HCT116 (cell line): ENCODE measurements around the gene ATXN1. TPM values are rescaled to one million over a fixed set of nuclear protein-coding genes. Genes with fewer than 3 reads are reported as not detected.
A peak's percentile ranks its signal among the peaks of the same experiment; 100 is the strongest.

Experiments
- ATAC-seq: fragments of 200-7000 bp; cut with Tn5 transposase; 2 replicates; pipeline ENCODE4 v1.9.1; 2020; ENCODE audit warnings: mild to moderate bottlenecking, moderate library complexity
- BruUV-seq: library from RNA; stranded (reverse); fragments of 400-500 nt; replicated peaks from 2 replicates; lab custom pipeline; 2021; lab: Mats Ljungman, UMichigan
- CTCF ChIA-PET: fragments of 300-600 bp; sonication (Branson Sonifier 250); formaldehyde crosslinking; loops from one replicate; lab custom pipeline; 2021; ENCODE audit warnings: antibody characterized with exemption; lab: Charles Lee
- POLR2A ChIA-PET: fragments of 300-600, 350-600 bp; sonication (Branson Sonifier 250); formaldehyde crosslinking; loops from one replicate; lab custom pipeline; 2021; ENCODE audit warnings: antibody characterized with exemption; lab: Charles Lee
- RAD21 ChIA-PET, 2 experiments: fragments of 300-600 bp; sonication (Branson Sonifier 250); formaldehyde crosslinking; loops; one replicate each; lab custom pipeline; 2023; ENCODE audit warnings: low total read pairs in 2 of 2; ENCODE audit not compliant: uncharacterized antibody in 2 of 2, unreplicated experiment in 2 of 2, low non-redundant PET in 1 of 2; lab: Charles Lee
- DNase-seq: peaks from one replicate; pipeline ENCODE4 v3.0.0-alpha.2; 2010; ENCODE audit warnings: low read depth, low spot score
- H2AFZ ChIP-seq: fragments of 200-600 bp; shearing (Covaris generic), sonication (generic); 2 replicates; pipeline ENCODE4 v1.6.1; 2017; ENCODE audit warnings: low read depth, mixed run types, mixed read lengths, antibody characterized with exemption, low read length; ENCODE audit not compliant: poor library complexity, severe bottlenecking
- H3K27ac ChIP-seq: 2 replicates; pipeline ENCODE4 v1.5.1; 2012; ENCODE audit warnings: low read depth, low read length
- H3K27me3 ChIP-seq: fragments of 200-600 bp; sonication (generic); 2 replicates; pipeline ENCODE4 v1.6.1; 2016; ENCODE audit warnings: mixed run types, low read length, mixed read lengths; ENCODE audit not compliant: insufficient read depth
- H3K36me3 ChIP-seq, 2 experiments: fragments of 200-500 bp in 1 of 2; fragments of 200-600 bp in 1 of 2; sonication (Bioruptor generic) in 1 of 2; sonication (generic) in 1 of 2; 2 replicates each; pipeline versions ENCODE4 v1.5.1 to v1.6.1; 2014 to 2016; ENCODE audit warnings: low read length in 2 of 2, inconsistent platforms in 1 of 2, mixed read lengths in 1 of 2, mixed run types in 1 of 2; ENCODE audit not compliant: insufficient read depth in 2 of 2, control insufficient read depth in 1 of 2
- H3K4me1 ChIP-seq, 2 experiments: fragments of 200-600 bp in 1 of 2; sonication (generic) in 1 of 2; 2 replicates each; pipeline versions ENCODE4 v1.5.1 to v1.6.1; 2012 to 2017; ENCODE audit warnings: low read length in 2 of 2, inconsistent platforms in 1 of 2, mild to moderate bottlenecking in 1 of 2, mixed read lengths in 1 of 2, mixed run types in 1 of 2, moderate library complexity in 1 of 2; ENCODE audit not compliant: insufficient read depth in 2 of 2, control insufficient read depth in 1 of 2
- H3K4me2 ChIP-seq: fragments of 200-600 bp; sonication (generic); 2 replicates; pipeline ENCODE4 v1.6.1; 2017; ENCODE audit warnings: mixed run types, low read length, mixed read lengths
- H3K4me3 ChIP-seq, 2 experiments: fragments of 200-600 bp in 1 of 2; sonication (generic) in 1 of 2; replicated peaks in 1 of 2; 2 replicates each; pipeline ENCODE4 v1.5.1; 2011 to 2016; ENCODE audit warnings: low read length in 2 of 2, control low read depth in 1 of 2, low read depth in 1 of 2, mild to moderate bottlenecking in 1 of 2, mixed read lengths in 1 of 2, mixed run types in 1 of 2
- H3K79me2 ChIP-seq: fragments of 200-600 bp; sonication (generic); 2 replicates; pipeline ENCODE4 v1.6.1; 2017; ENCODE audit warnings: mild to moderate bottlenecking, mixed run types, low read length, moderate library complexity, mixed read lengths; ENCODE audit not compliant: insufficient read depth
- H3K9ac ChIP-seq: fragments of 200-600 bp; sonication (generic); 2 replicates; pipeline ENCODE4 v1.6.1; 2016; ENCODE audit warnings: low read length, mixed read lengths
- H3K9me2 ChIP-seq: fragments of 200-600 bp; sonication (generic), shearing (Covaris generic); 2 replicates; pipeline ENCODE4 v1.6.1; 2017; ENCODE audit warnings: mixed run types, mild to moderate bottlenecking, moderate library complexity; ENCODE audit not compliant: insufficient read depth
- H3K9me3 ChIP-seq, 2 experiments: fragments of 200-500 bp in 1 of 2; fragments of 200-600 bp in 1 of 2; sonication (Bioruptor generic) in 1 of 2; sonication (generic) in 1 of 2; 2 replicates each; pipeline ENCODE4 v1.6.1; 2014 to 2017; ENCODE audit warnings: low read length in 2 of 2, mixed read lengths in 2 of 2, inconsistent platforms in 1 of 2, low read depth in 1 of 2, mild to moderate bottlenecking in 1 of 2, mixed run types in 1 of 2, moderate library complexity in 1 of 2; ENCODE audit not compliant: control insufficient read depth in 1 of 2, insufficient read depth in 1 of 2
- H4K20me1 ChIP-seq: fragments of 200-600 bp; sonication (generic), shearing (Covaris generic); 2 replicates; pipeline ENCODE4 v1.6.1; 2017; ENCODE audit warnings: mixed run types, mild to moderate bottlenecking, moderate library complexity; ENCODE audit not compliant: insufficient read depth
- ATF3 ChIP-seq: IDR thresholded peaks from 2 replicates; pipeline ENCODE4 v1.6.1; 2012
- CEBPB ChIP-seq: IDR thresholded peaks from 2 replicates; pipeline ENCODE4 v1.6.1; 2012; ENCODE audit warnings: low read depth
- CTCF ChIP-seq, 3 experiments: fragments of 200-600 bp in 1 of 3; sonication (generic) in 1 of 3; IDR thresholded peaks in 2 of 3; conservative IDR thresholded peaks in 1 of 3; 2 replicates each; pipeline ENCODE4 v1.5.1; 2012 to 2017; ENCODE audit warnings: low read depth in 2 of 3, low read length in 2 of 3, antibody characterized with exemption in 1 of 3, borderline replicate concordance in 1 of 3, control low read depth in 1 of 3, mild to moderate bottlenecking in 1 of 3, mixed read lengths in 1 of 3, mixed run types in 1 of 3, moderate library complexity in 1 of 3; ENCODE audit not compliant: insufficient read depth in 1 of 3
- FOSL1 ChIP-seq: IDR thresholded peaks from 2 replicates; pipeline ENCODE4 v1.6.1; 2012; ENCODE audit warnings: low read depth
- POLR2AphosphoS5 ChIP-seq: IDR thresholded peaks from 2 replicates; pipeline ENCODE4 v1.6.1; 2011; ENCODE audit warnings: mild to moderate bottlenecking, low read depth, low read length, moderate library complexity
- RAD21 ChIP-seq: IDR thresholded peaks from 2 replicates; pipeline ENCODE4 v1.6.1; 2012; ENCODE audit warnings: low read depth, mild to moderate bottlenecking
- TCF7L2 ChIP-seq: IDR thresholded peaks from 2 replicates; pipeline ENCODE4 v1.7.0; 2011; ENCODE audit warnings: borderline replicate concordance, inconsistent platforms; ENCODE audit not compliant: insufficient read depth, insufficient read length; ENCODE audit errors: extremely low read depth
- ZFX ChIP-seq: fragments of 450-650 bp; IDR thresholded peaks from 2 replicates; pipeline ENCODE4 v1.6.1; 2017
- intact Hi-C: fragments of 100-400 bp; cut with micrococcal nuclease; formaldehyde crosslinking; loops from 2 replicates; pipeline ENCODE4 v1.10.0; 2022
- total RNA-seq: library from RNA; stranded (reverse); gene quantifications from one replicate; pipeline ENCODE4 v1.2.1, GENCODE V29; 2021; ENCODE audit not compliant: unreplicated experiment

ATXN1 gene
- total RNA-seq, 1 experiment from 2014 or later = 21.0 TPM

- Histone ChIP-seq H3K9ac (no peak overlapping the region), H4K20me1 (no peaks in the 10 kb centered on the region), H3K9me2 (no peaks in the 10 kb centered on the region), H3K79me2 (no peaks in the 10 kb centered on the region; the same call in 1 of the 2 replicates), H3K4me1 (peaks cover 0 to 15% of the 10 kb centered on the region in 2 experiments; a peak in 3 of 4 replicates), H3K27me3 (no peaks in the 10 kb centered on the region), H3K4me3 (no peak overlapping the region), H3K36me3 (no peaks in the 10 kb centered on the region), H2AFZ (no peak overlapping the region), H3K9me3 (no peaks in the 10 kb centered on the region), H3K27ac (no peak overlapping the region), H3K4me2 (no peak overlapping the region)
- ChIA-PET CTCF (interaction anchor here (1.8 kb wide), 2 partner anchors 8 to 73 kb away, joined by 3 to 5 read pairs; no protein-coding TSS in a partner anchor), POLR2A (no interaction called here), RAD21 (no interaction called here)
- no peak for ATAC-seq
- peak; percentile 87 for TF ChIP-seq CEBPB
- TF ChIP-seq ZFX = no peak
- no TSS peak for BruUV-seq
- intact Hi-C loops = no loop called here
- DNase-seq = no peak
Observed at GRCh38 chr6:16690608-16691142, 70.6 kb downstream of the ATXN1 start.

GRCh38 chr6:16689788-16690607 lies 71.3 kb downstream of the ATXN1 start:
- no peak overlapping the region for H2AFZ ChIP-seq
- no peaks in the 10 kb centered on the region; the same call in 1 of the 2 replicates for H3K79me2 ChIP-seq
- DNase-seq = no peak
- H4K20me1 ChIP-seq = no peaks in the 10 kb centered on the region
- intact Hi-C loops = no loop called here
- no peak for ATAC-seq
- TF ChIP-seq TCF7L2 = no peak
- no peak for TF ChIP-seq RAD21
- no peak for TF ChIP-seq ATF3
- TF ChIP-seq FOSL1 = no peak
- TF ChIP-seq POLR2AphosphoS5 = no peak
- TF ChIP-seq CTCF (IDR thresholded peaks at IDR 0.05 in 2 of 3, conservative IDR thresholded peaks at IDR 0.05 in 1 of 3; ENCODE audit: borderline replicate concordance in 1 of 3, insufficient read depth in 1 of 3, low read depth in 2 of 3, low read length in 2 of 3) = no peak
- H3K4me2 ChIP-seq = no peak overlapping the region
- H3K27me3 ChIP-seq = no peaks in the 10 kb centered on the region
- H3K4me3 ChIP-seq = no peak overlapping the region
- no peaks in the 10 kb centered on the region for H3K9me2 ChIP-seq
- H3K9me3 ChIP-seq = no peaks in the 10 kb centered on the region
- H3K36me3 ChIP-seq = no peaks in the 10 kb centered on the region
- CTCF ChIA-PET = interaction anchor here (1.1 to 1.8 kb wide), 3 partner anchors 9 to 75 kb away, joined by 3 to 5 read pairs (median 3); no protein-coding TSS in a partner anchor
- RAD21 ChIA-PET = interaction anchor here in 1 of 2 experiments (0.6 kb wide), 1 partner anchor 1158 kb away, joined by 11 read pairs; no protein-coding TSS in a partner anchor
- peaks cover 6 to 22% of the 10 kb centered on the region in 2 experiments for H3K4me1 ChIP-seq
- no TSS peak for BruUV-seq
- H3K27ac ChIP-seq = no peak overlapping the region
- POLR2A ChIA-PET = interaction anchor here (0.9 to 1.1 kb wide), 2 partner anchors 9 to 36 kb away, joined by 4 read pairs; no protein-coding TSS in a partner anchor
- H3K9ac ChIP-seq = no peak overlapping the region
